ENCODE measurements around the gene EML6.

The EML6 gene

DNA sequence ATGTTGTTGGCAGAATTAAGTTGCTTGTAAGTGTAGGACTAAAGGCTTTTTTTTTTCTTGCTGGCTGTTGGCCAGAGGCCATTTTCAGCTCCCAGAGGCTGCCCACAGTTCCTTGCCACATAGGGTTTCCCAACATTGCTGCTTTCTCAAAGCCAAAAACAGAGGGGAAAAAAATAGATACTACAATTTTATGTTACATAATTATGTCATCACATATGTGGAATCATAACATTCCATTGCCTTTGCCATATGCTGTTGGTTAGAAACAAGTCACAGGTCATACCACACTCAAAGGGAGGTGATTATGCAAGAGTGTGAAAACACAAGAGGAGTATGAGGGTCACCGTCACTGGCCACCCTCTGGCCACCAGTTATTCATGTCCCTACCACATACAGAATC, 172.3 kb downstream of the EML6 start:
- in situ Hi-C loops (cut with MboI; ENCODE audit: low pct_unique_long_range_greater_than_20kb, low sequenced_read_pairs): no loop called here
- no peak for DNase-seq

DNA sequence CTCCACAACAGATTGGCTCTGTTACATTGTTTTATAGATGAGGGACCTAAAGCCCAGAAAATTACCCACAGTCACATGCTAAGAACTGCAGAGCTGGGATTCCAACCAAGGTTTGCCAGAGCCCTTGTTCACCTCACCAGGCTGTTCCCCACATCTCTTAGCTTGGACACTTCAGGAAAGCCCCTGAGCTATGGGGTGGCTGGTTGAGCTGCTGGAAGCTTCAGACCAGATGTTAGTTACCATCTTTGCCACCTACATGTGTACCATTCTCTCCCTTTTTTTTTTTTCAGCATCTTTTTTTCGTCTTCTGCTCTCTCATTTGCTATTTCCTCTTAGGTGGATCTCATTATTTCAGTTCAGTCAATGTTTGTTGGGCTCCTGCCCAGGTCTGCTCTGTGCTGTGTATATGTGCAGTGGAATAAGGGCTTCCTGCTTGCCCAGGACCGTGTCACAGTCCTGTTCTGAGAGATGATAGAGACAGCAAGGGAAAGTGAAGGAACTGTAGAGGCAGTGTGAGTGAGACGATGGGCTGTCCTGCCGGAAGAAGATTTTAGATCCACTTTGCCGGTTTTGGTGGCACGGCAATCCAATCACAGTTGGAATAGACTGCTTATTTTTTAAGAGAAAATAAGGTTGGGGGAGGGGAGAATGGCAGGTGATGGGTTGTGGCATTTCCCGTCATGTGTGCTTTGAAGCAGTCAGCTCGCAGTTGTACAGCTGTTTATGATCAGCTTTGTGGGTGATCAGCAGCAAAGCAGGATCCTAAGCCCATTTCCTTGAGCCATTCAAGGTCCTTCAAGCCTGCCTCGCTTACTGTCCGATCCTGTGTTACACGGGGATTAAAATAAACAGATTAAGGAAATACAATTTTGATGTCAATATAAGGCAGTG, 174.2 kb downstream of the EML6 start:
- DNase-seq: no peak
- in situ Hi-C loops (cut with MboI; ENCODE audit: low pct_unique_long_range_greater_than_20kb, low sequenced_read_pairs): no loop called here

GRCh38 chr2:54898456-54899226, 175.2 kb downstream of the EML6 start:
- in situ Hi-C loops (cut with MboI; ENCODE audit: low pct_unique_long_range_greater_than_20kb, low sequenced_read_pairs): no loop called here
- DNase-seq: no peak

- peak; percentile 42 for DNase-seq
- in situ Hi-C loops (cut with MboI; ENCODE audit: low pct_unique_long_range_greater_than_20kb, low sequenced_read_pairs): loop anchor here (25.0 kb wide), 1 partner anchor 263 kb away; no protein-coding TSS in a partner anchor
Measured at GRCh38 chr2:54899576-54900200, 176.2 kb downstream of the EML6 start.

GRCh38 chr2:54901224-54901986, 177.9 kb downstream of the EML6 start:
- in situ Hi-C loops (cut with MboI; ENCODE audit: low pct_unique_long_range_greater_than_20kb, low sequenced_read_pairs): loop anchor here (25.0 kb wide), 1 partner anchor 261 kb away; no protein-coding TSS in a partner anchor
- DNase-seq: no peak

DNA sequence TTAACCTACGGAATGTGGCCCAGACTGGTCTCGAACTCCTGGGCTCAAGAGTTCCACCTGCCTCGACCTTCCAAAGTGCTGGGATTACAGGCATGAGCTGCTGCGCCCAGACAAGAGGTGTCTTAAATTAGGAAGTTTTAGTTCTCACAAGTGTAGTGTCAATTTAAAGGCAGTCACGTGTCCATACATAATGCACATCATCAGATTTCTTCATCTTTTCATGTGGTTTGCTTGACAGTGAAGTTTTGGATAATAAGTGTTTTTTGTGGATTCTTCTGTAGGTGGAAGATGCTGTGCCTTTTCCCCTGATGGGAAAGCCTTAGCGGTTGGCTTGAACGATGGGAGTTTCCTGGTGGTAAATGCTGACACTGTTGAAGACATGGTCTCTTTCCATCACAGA, 179.3 kb downstream of the EML6 start:
- DNase-seq: no peak
- in situ Hi-C loops (cut with MboI; ENCODE audit: low pct_unique_long_range_greater_than_20kb, low sequenced_read_pairs): loop anchor here (25.0 kb wide), 1 partner anchor 260 kb away; no protein-coding TSS in a partner anchor

DNA sequence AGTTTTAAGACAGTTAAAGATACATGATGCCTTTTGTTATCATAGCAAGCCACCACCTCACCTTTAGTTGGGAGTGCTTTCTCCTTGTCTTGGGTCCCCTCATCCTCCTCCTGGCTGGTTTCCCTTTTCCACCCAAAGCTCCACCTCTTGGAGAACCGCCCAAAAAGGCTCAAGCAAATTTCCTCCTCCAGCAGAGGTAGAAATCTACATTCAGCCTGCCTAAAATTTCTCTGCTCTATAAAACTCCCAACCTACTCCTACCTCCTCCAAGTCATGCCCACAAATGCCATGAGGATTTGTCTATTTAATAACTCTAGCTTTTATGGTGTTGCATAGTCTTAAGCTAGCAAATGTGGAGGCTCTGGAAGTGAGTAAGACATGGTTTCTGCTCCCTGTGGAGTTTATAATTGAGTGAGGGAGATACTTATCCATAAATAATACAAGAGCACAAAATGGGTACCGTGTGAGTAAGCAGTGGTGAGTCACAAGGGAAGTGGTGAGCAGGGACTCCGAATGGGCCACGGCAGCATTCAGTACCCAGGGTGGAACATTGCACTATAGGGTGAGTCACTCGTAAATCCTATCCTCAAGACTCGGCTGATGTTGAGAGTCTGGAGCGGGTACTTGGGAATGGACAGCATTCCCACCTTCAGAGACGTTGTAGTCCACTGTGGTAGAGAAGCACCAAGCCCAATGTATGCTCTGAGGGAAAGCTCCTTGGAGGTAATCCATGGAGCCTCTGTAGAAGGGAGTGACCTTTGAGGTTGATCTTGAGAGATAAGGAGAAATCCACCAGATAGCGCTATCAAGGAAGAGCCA, 180.5 kb downstream of the EML6 start:
- in situ Hi-C loops (cut with MboI; ENCODE audit: low pct_unique_long_range_greater_than_20kb, low sequenced_read_pairs): loop anchor here (25.0 kb wide), 1 partner anchor 258 kb away; no protein-coding TSS in a partner anchor
- DNase-seq: peak; percentile 48

GRCh38 chr2:54904836-54905235, 181.4 kb downstream of the EML6 start:
- no peak for DNase-seq
- in situ Hi-C loops (cut with MboI; ENCODE audit: low pct_unique_long_range_greater_than_20kb, low sequenced_read_pairs): loop anchor here (25.0 kb wide), 1 partner anchor 257 kb away; no protein-coding TSS in a partner anchor

DNA sequence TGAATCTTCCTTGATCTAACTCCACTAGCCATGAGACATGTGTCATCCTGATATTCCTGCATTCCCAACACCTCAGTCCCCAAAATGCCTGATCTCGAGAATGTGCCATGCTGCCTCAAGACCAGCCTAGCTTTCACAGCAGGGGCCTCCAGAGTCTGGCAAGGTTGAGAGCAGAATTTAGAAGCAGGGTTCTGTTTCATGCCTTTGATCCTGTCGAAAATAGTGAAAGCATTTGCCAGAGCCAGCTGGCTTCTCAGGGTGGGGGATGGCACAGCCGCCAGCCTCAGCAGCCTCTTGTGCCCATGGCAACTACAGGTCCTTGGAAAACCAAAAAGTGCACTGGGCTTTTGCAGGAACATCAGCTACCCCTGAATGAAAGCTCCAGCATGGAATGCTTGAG, 183.3 kb downstream of the EML6 start:
- no peak for DNase-seq
- in situ Hi-C loops (cut with MboI; ENCODE audit: low pct_unique_long_range_greater_than_20kb, low sequenced_read_pairs): loop anchor here (25.0 kb wide), 1 partner anchor 256 kb away; no protein-coding TSS in a partner anchor

GRCh38 chr2:54907663-54908062, 184.2 kb downstream of the EML6 start:
- in situ Hi-C loops (cut with MboI; ENCODE audit: low pct_unique_long_range_greater_than_20kb, low sequenced_read_pairs): loop anchor here (25.0 kb wide), 1 partner anchor 255 kb away; no protein-coding TSS in a partner anchor
- no peak for DNase-seq

DNA sequence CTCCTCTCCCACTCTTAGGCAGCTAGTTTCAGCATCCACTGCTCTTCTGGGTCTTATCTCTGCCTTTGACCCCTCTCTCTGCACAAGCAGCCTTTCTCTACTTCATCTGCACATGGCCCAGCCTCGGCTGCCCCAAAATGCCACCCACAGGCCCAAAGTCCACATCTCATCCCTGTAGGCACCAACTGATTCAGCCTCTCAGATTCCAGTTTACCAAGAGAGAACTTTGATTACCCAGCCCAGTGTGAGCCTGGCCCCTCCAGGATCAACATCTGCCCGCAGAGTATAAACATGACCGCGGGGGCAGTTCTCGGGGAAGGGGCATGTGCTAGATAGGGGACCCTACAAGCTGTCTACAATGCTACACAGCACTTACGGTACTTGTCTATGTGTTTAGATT, 185.1 kb downstream of the EML6 start:
- in situ Hi-C loops (cut with MboI; ENCODE audit: low pct_unique_long_range_greater_than_20kb, low sequenced_read_pairs): loop anchor here (25.0 kb wide), 1 partner anchor 254 kb away; no protein-coding TSS in a partner anchor
- no peak for DNase-seq

DNA sequence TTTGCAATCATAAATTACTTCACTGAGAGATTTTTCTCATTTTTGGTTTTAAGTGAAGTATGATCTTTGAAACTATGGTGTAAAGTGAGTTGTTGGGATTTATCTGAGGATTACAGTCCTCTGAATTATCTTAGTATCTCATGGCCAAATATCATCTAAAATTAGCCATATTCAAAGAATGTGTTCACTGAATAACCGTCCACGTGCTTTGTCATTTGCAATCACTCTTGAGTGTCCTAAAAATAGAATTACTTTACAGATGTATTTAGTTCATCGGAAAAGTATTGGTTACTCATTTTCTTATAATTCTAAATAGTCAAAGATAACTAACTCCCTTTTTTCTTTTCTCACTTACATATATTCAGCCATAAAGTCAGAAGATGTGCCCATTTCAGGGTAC, 185.5 kb downstream of the EML6 start:
- in situ Hi-C loops (cut with MboI; ENCODE audit: low pct_unique_long_range_greater_than_20kb, low sequenced_read_pairs): loop anchor here (25.0 kb wide), 1 partner anchor 253 kb away; no protein-coding TSS in a partner anchor
- DNase-seq: no peak

DNA sequence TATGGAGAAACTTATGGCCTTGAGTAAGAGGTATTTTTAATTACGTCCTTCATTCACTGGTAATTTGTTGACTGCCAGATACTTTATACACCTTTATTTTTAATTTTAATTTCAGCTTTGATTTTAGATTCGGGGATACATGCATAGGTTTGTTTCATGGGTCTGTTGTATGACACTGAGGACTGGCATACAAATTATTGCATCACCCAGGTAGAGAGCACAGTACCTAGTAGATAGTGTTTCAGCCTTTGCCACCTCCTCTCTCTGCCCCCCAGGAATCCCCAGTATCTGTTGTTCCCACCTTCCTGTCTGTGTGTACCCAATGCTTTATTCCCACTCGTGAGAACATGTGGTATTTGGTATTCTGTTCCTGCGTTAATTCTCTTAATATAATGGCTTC, 188.8 kb downstream of the EML6 start:
- in situ Hi-C loops (cut with MboI; ENCODE audit: low pct_unique_long_range_greater_than_20kb, low sequenced_read_pairs): loop anchor here (25.0 kb wide), 1 partner anchor 250 kb away; no protein-coding TSS in a partner anchor
- DNase-seq: no peak

DNA sequence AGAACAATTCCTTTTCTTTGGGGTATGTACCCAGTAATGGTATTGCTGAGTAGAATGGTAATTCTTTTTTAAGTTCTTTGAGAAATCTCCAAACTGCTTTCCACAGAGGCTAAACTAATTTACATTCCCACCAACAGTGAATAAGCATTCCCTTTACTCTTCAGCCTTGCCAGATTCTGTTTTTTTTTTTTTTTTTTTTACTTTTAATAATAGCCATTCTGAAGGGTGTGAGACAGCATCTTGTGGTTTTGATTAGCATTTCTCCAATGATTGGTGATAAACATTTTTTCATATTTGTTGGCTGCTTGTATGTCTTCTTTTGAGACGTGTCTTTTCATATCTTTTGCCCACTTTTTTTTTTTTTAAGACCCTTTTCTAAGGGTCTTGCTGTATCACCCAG, 189.4 kb downstream of the EML6 start:
- DNase-seq: no peak
- in situ Hi-C loops (cut with MboI; ENCODE audit: low pct_unique_long_range_greater_than_20kb, low sequenced_read_pairs): loop anchor here (25.0 kb wide), 1 partner anchor 249 kb away; no protein-coding TSS in a partner anchor

DNA sequence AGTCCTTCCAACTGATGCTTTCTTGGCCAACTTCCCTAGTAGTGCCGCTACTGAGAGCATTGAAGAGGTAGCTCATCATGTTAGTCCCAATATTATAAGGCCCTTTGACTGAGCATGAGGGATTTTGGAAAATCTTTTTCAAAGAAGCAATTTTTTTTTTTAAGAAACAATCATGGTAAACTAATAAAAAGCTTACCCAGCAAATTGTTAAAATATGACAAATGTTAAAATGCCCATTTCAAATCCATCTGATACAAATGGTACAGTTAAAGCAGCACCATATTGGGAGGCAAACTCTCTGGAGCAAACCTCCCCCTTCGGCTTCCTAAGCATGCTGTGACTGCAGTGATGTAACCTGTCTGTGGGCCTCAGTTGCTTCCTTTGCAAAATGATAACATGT, 191.2 kb downstream of the EML6 start:
- in situ Hi-C loops (cut with MboI; ENCODE audit: low pct_unique_long_range_greater_than_20kb, low sequenced_read_pairs): loop anchor here (25.0 kb wide), 1 partner anchor 248 kb away; no protein-coding TSS in a partner anchor
- DNase-seq: no peak

DNA sequence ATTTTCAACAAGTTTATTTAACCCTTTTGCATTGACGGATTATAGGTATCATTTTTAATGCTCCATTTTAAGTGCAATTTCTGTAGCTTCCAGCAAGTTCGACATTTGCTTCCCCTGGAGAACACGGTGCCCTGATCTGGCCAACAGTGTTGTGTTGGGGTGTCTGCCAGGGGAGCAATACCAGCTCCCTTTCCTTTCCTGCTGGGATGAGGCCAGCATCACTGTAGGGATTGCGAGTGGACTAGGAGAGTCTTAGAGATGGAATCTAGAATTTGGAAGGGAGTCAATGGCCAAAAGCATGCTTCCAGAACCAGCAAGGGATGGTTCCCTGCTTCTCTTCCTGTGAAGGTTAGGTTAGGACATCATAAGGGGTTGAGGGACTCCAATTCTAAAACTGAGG, 191.6 kb downstream of the EML6 start:
- in situ Hi-C loops (cut with MboI; ENCODE audit: low pct_unique_long_range_greater_than_20kb, low sequenced_read_pairs): loop anchor here (25.0 kb wide), 1 partner anchor 247 kb away; no protein-coding TSS in a partner anchor

GRCh38 chr2:54916637-54917036, 193.2 kb downstream of the EML6 start:
- DNase-seq: no peak
- in situ Hi-C loops (cut with MboI; ENCODE audit: low pct_unique_long_range_greater_than_20kb, low sequenced_read_pairs): loop anchor here (25.0 kb wide), 1 partner anchor 246 kb away; no protein-coding TSS in a partner anchor

More for the DNA sequence above, 191.6 kb downstream of the EML6 start:
- no peak for DNase-seq

Data from KBM-7 (cell line).